C4-2B (cell line): ENCODE results near the gene DSC1.

Experiments used
- ZFX ChIP-seq: fragments of 450-650 bp; IDR thresholded peaks from 2 replicates; pipeline ENCODE4 v1.6.1; 2017
- TF ChIP-seq, protein P1 (sequence below): fragments of 450-650 bp; conservative IDR thresholded peaks from 2 replicates; pipeline ENCODE4 v1.5.1; 2017; ENCODE audit warnings: mild to moderate bottlenecking

DNA sequence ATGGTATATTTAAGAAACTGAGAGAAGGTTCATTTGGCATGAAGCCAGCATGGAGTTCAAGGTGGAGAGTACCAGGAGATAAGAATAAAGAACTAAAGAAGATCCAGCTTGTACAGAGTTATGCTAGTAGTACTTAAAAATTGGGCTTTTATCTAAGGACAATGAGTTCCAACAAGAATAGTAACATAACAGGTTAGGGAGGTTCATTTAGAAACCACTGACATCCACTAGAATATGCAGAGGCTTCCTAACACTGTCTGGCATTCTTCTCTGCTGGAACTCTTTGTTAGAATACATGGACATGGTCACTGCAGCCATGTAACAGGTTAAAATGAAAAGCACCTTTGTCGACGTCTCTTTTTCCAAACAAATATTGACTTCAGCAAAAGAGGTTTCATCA lies 42.6 kb upstream of the DSC1 start:
- TF ChIP-seq, protein P1, sequence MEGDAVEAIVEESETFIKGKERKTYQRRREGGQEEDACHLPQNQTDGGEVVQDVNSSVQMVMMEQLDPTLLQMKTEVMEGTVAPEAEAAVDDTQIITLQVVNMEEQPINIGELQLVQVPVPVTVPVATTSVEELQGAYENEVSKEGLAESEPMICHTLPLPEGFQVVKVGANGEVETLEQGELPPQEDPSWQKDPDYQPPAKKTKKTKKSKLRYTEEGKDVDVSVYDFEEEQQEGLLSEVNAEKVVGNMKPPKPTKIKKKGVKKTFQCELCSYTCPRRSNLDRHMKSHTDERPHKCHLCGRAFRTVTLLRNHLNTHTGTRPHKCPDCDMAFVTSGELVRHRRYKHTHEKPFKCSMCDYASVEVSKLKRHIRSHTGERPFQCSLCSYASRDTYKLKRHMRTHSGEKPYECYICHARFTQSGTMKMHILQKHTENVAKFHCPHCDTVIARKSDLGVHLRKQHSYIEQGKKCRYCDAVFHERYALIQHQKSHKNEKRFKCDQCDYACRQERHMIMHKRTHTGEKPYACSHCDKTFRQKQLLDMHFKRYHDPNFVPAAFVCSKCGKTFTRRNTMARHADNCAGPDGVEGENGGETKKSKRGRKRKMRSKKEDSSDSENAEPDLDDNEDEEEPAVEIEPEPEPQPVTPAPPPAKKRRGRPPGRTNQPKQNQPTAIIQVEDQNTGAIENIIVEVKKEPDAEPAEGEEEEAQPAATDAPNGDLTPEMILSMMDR, result no peak
- TF ChIP-seq ZFX, result no peak
